ENCODE data around the gene KMT2A.
"Not testable (repeated sequence)": the region's sequence is repeated elsewhere in the genome, so short reads cannot be mapped to it uniquely, and the experiment has no call there.

Gene KMT2A

DNA sequence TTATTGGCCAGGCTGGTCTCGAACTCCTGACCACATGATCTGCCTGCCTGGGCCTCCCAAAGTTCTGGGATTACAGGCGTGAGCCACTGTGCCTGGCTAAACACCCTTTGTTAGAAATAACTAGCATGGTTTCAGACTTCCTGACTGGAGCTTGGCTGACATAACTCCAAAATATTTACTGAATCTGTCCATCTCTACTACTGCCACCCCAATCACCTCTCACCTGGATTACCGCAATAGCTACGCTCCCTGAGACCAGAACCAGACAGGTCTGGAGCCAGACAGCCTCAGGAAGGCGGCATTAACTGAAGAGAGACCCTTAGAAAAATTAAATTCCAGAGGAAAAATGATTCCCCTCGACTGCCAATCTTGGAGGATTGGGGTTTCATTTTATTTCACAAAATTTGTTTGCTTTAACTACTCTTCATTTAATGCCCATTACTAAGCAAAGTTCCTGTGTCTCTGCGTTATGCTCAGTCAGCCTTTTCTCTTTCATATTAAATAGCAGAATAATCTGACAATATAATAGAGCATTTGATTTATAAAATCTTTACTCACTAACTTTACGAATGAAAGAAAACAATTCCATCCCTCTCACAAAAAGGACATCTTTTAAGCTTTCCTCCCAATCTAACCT is 107.8 kb downstream of the KMT2A start:
- Histone ChIP-seq H3K36me3 (ENCODE audit: control insufficient read depth in 1 of 2, insufficient read depth in 2 of 2, low read length in 2 of 2) (peaks cover 5 to 37% of the 10 kb centered on the region in 2 donors), H3K27ac (ENCODE audit: low read depth, low read length) (no peak overlapping the region), H3K9ac (ENCODE audit: low read depth in 1 of 2, low read length in 2 of 2) (no peak overlapping the region), H3K27me3 (ENCODE audit: control insufficient read depth in 1 of 2, insufficient read depth in 2 of 2, low read length in 2 of 2) (no peaks in the 10 kb centered on the region), H3K4me3 (ENCODE audit: low read depth in 1 of 2, low read length in 2 of 2) (no peak overlapping the region), H3K4me1 (ENCODE audit: control insufficient read depth in 1 of 2, insufficient read depth in 2 of 2, low read length in 2 of 2) (no peaks in the 10 kb centered on the region), H3K9me3 (ENCODE audit: control insufficient read depth in 1 of 2, low read length in 2 of 2) (no peaks in the 10 kb centered on the region)

DNA sequence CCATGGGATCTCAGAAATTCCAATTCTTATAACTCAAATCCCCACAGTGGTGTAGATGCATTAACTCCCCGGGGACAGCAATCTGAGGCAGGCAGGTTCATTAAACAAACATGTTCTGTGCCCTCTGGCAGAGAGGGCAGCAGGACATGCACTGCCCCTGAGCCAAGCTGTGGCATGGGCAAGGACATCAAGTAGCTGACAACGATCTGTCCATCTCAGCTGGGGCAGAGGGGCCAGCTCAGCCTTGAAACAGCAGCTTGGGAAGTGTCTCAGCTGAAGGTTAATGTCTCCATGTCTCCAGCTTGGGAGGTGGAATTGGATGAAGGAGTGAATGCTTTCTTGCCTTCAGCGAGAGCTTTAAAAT is 108.3 kb downstream of the KMT2A start:
- Histone ChIP-seq H3K27ac (ENCODE audit: low read depth, low read length) (no peak overlapping the region), H3K36me3 (ENCODE audit: control insufficient read depth in 1 of 2, insufficient read depth in 2 of 2, low read length in 2 of 2) (peaks cover 5 to 37% of the 10 kb centered on the region in 2 donors), H3K9me3 (ENCODE audit: control insufficient read depth in 1 of 2, low read length in 2 of 2) (no peaks in the 10 kb centered on the region), H3K4me1 (ENCODE audit: control insufficient read depth in 1 of 2, insufficient read depth in 2 of 2, low read length in 2 of 2) (no peaks in the 10 kb centered on the region), H3K27me3 (ENCODE audit: control insufficient read depth in 1 of 2, insufficient read depth in 2 of 2, low read length in 2 of 2) (no peaks in the 10 kb centered on the region), H3K4me3 (ENCODE audit: low read depth in 1 of 2, low read length in 2 of 2) (no peak overlapping the region), H3K9ac (ENCODE audit: low read depth in 1 of 2, low read length in 2 of 2) (no peak overlapping the region)

DNA sequence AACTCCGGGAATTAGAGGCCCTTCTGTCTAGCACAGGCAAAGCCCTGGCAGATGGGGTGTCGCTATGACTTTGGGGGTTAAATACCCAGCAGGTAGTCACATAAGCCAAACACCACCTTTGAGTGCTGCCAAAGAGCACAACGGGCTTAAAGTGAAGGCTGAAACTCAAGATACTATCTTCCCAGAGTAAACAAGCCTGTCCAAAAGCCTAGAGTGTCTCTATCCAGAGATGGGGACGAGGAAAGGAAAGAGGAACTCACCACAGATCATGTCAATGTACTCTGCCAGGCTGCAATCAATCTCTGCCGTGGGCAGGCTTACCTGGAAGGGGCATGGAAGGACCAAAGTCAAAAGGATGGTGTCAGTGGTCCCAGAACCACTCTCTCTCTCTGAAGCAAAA is 109.2 kb downstream of the KMT2A start:
- no peak overlapping the region for H3K27ac ChIP-seq (ENCODE audit: low read depth, low read length)
- no peaks in the 10 kb centered on the region for H3K27me3 ChIP-seq (ENCODE audit: control insufficient read depth in 1 of 2, insufficient read depth in 2 of 2, low read length in 2 of 2)
- H3K9me3 ChIP-seq (ENCODE audit: control insufficient read depth in 1 of 2, low read length in 2 of 2): no peaks in the 10 kb centered on the region
- peaks cover 5 to 37% of the 10 kb centered on the region in 2 donors for H3K36me3 ChIP-seq (ENCODE audit: control insufficient read depth in 1 of 2, insufficient read depth in 2 of 2, low read length in 2 of 2)
- H3K9ac ChIP-seq (ENCODE audit: low read depth in 1 of 2, low read length in 2 of 2): no peak overlapping the region
- no peaks in the 10 kb centered on the region for H3K4me1 ChIP-seq (ENCODE audit: control insufficient read depth in 1 of 2, insufficient read depth in 2 of 2, low read length in 2 of 2)
- no peak overlapping the region for H3K4me3 ChIP-seq (ENCODE audit: low read depth in 1 of 2, low read length in 2 of 2)

GRCh38 chr11:118547132-118547531 is 110.8 kb downstream of the KMT2A start:
- H3K9me3 ChIP-seq (ENCODE audit: control insufficient read depth in 1 of 2, low read length in 2 of 2): no peaks in the 10 kb centered on the region
- H3K4me3 ChIP-seq (ENCODE audit: low read depth in 1 of 2, low read length in 2 of 2): no peak overlapping the region
- H3K27ac ChIP-seq (ENCODE audit: low read depth, low read length): no peak overlapping the region
- H3K9ac ChIP-seq (ENCODE audit: low read depth in 1 of 2, low read length in 2 of 2): no peak overlapping the region
- no peaks in the 10 kb centered on the region for H3K4me1 ChIP-seq (ENCODE audit: control insufficient read depth in 1 of 2, insufficient read depth in 2 of 2, low read length in 2 of 2)
- no peaks in the 10 kb centered on the region for H3K27me3 ChIP-seq (ENCODE audit: control insufficient read depth in 1 of 2, insufficient read depth in 2 of 2, low read length in 2 of 2)
- H3K36me3 ChIP-seq (ENCODE audit: control insufficient read depth in 1 of 2, insufficient read depth in 2 of 2, low read length in 2 of 2): peaks cover 7 to 41% of the 10 kb centered on the region in 2 donors

DNA sequence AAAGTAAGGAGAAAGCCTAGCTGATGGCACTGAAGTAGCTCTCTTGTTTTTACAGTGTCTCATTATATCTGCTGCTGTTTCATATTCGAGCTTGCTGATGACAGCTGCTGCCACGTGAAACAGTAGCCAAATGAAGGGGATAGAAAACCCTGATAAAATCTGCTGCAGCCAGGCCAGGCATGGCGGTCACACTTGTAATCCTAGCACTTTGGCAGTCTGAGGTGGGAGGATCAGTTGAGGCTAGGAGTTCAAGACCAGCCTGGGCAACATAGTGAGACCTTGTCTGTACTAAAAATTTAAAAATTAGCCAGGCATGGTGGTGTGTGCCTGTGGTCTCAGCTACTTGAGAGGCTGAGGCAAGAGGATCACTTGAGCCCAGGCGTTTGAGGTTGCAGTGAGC is 116.0 kb downstream of the KMT2A start:
- Histone ChIP-seq H3K4me3 (ENCODE audit: low read depth in 1 of 2, low read length in 2 of 2) (no peak overlapping the region), H3K36me3 (ENCODE audit: control insufficient read depth in 1 of 2, insufficient read depth in 2 of 2, low read length in 2 of 2) (peaks cover 15 to 37% of the 10 kb centered on the region in 2 donors), H3K27me3 (ENCODE audit: control insufficient read depth in 1 of 2, insufficient read depth in 2 of 2, low read length in 2 of 2) (no peaks in the 10 kb centered on the region), H3K4me1 (ENCODE audit: control insufficient read depth in 1 of 2, insufficient read depth in 2 of 2, low read length in 2 of 2) (no peaks in the 10 kb centered on the region), H3K9me3 (ENCODE audit: control insufficient read depth in 1 of 2, low read length in 2 of 2) (no peaks in the 10 kb centered on the region), H3K27ac (ENCODE audit: low read depth, low read length) (no peak overlapping the region), H3K9ac (ENCODE audit: low read depth in 1 of 2, low read length in 2 of 2) (no peak overlapping the region)

- H3K36me3 ChIP-seq (ENCODE audit: control insufficient read depth in 1 of 2, insufficient read depth in 2 of 2, low read length in 2 of 2): peaks cover 0 to 21% of the 10 kb centered on the region in 2 donors
These were observed 124.5 kb downstream of the KMT2A start for GRCh38 chr11:118560806-118561205.

GRCh38 chr11:118565051-118565450 is 128.8 kb downstream of the KMT2A start:
- Histone ChIP-seq H3K27me3 (ENCODE audit: control insufficient read depth in 1 of 2, insufficient read depth in 2 of 2, low read length in 2 of 2) (no peaks in the 10 kb centered on the region), H3K9ac (ENCODE audit: low read depth in 1 of 2, low read length in 2 of 2) (no peak overlapping the region), H3K4me1 (ENCODE audit: control insufficient read depth in 1 of 2, insufficient read depth in 2 of 2, low read length in 2 of 2) (peaks cover 0 to 3% of the 10 kb centered on the region in 2 donors), H3K9me3 (ENCODE audit: control insufficient read depth in 1 of 2, low read length in 2 of 2) (no peaks in the 10 kb centered on the region), H3K4me3 (ENCODE audit: low read depth in 1 of 2, low read length in 2 of 2) (peak overlapping the region in 1 of 2 donors; percentile 75), H3K36me3 (ENCODE audit: control insufficient read depth in 1 of 2, insufficient read depth in 2 of 2, low read length in 2 of 2) (peaks cover 0 to 2% of the 10 kb centered on the region in 2 donors), H3K27ac (ENCODE audit: low read depth, low read length) (no peak overlapping the region)

More at GRCh38 chr11:118560806-118561205, 124.5 kb downstream of the KMT2A start:
- H3K4me1 ChIP-seq (ENCODE audit: control insufficient read depth in 1 of 2, insufficient read depth in 2 of 2, low read length in 2 of 2): peaks cover 0 to 3% of the 10 kb centered on the region in 2 donors
- H3K4me3 ChIP-seq (ENCODE audit: low read depth in 1 of 2, low read length in 2 of 2): no peak overlapping the region
- H3K9ac ChIP-seq (ENCODE audit: low read depth in 1 of 2, low read length in 2 of 2): no peak overlapping the region
- no peaks in the 10 kb centered on the region for H3K27me3 ChIP-seq (ENCODE audit: control insufficient read depth in 1 of 2, insufficient read depth in 2 of 2, low read length in 2 of 2)
- H3K9me3 ChIP-seq (ENCODE audit: control insufficient read depth in 1 of 2, low read length in 2 of 2): no peaks in the 10 kb centered on the region
- H3K27ac ChIP-seq (ENCODE audit: low read depth, low read length): no peak overlapping the region

- Histone ChIP-seq H3K9me3 (ENCODE audit: control insufficient read depth in 1 of 2, low read length in 2 of 2) (no peaks in the 10 kb centered on the region), H3K27ac (ENCODE audit: low read depth, low read length) (no peak overlapping the region), H3K9ac (ENCODE audit: low read depth in 1 of 2, low read length in 2 of 2) (no peak overlapping the region)
These were observed 133.4 kb downstream of the KMT2A start for GRCh38 chr11:118569670-118570069.

DNA sequence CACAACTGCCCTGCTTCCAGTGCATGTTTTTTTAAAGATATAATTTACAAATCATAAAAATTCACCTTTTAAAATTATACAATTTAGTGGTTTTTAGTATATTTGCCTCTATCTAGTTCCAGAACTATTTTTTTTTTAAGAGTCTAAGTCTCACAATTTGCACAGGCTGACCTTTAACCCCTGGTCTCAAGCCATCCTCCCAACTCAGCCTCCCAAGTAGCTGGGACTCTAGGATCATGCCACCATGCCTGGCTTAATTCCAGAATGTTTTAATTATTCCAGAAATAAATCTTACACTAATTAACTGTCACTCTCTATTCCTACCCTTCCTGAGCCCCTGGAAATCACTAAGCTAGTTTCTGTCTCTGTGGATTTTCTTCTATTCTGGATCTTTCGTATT is 134.5 kb downstream of the KMT2A start:
- Histone ChIP-seq H3K27ac (ENCODE audit: low read depth, low read length) (no peak overlapping the region), H3K9me3 (ENCODE audit: control insufficient read depth in 1 of 2, low read length in 2 of 2) (no peaks in the 10 kb centered on the region)

More at GRCh38 chr11:118569670-118570069, 133.4 kb downstream of the KMT2A start:
- Histone ChIP-seq H3K27me3 (ENCODE audit: control insufficient read depth in 1 of 2, insufficient read depth in 2 of 2, low read length in 2 of 2) (no peaks in the 10 kb centered on the region), H3K4me1 (ENCODE audit: control insufficient read depth in 1 of 2, insufficient read depth in 2 of 2, low read length in 2 of 2) (peaks cover 13 to 23% of the 10 kb centered on the region in 2 donors), H3K36me3 (ENCODE audit: control insufficient read depth in 1 of 2, insufficient read depth in 2 of 2, low read length in 2 of 2) (no peaks in the 10 kb centered on the region), H3K4me3 (ENCODE audit: low read depth in 1 of 2, low read length in 2 of 2) (no peak overlapping the region)

GRCh38 chr11:118571701-118572060 is 135.4 kb downstream of the KMT2A start:
- not testable (repeated sequence) for H3K9me3 ChIP-seq (ENCODE audit: control insufficient read depth in 1 of 2, low read length in 2 of 2); H3K27ac ChIP-seq (ENCODE audit: low read depth, low read length); H3K27me3 ChIP-seq (ENCODE audit: control insufficient read depth in 1 of 2, insufficient read depth in 2 of 2, low read length in 2 of 2); H3K36me3 ChIP-seq (ENCODE audit: control insufficient read depth in 1 of 2, insufficient read depth in 2 of 2, low read length in 2 of 2)
- H3K4me1 ChIP-seq (ENCODE audit: control insufficient read depth in 1 of 2, insufficient read depth in 2 of 2, low read length in 2 of 2): peaks cover 26 to 28% of the 10 kb centered on the region in 2 donors
- H3K4me3 ChIP-seq (ENCODE audit: low read depth in 1 of 2, low read length in 2 of 2): peak overlapping the region; percentile 90 to 96
- peak overlapping the region; percentile 45 to 98 for H3K9ac ChIP-seq (ENCODE audit: low read depth in 1 of 2, low read length in 2 of 2)

More for the DNA sequence above, 134.5 kb downstream of the KMT2A start:
- no peak overlapping the region for H3K4me3 ChIP-seq (ENCODE audit: low read depth in 1 of 2, low read length in 2 of 2)
- H3K9ac ChIP-seq (ENCODE audit: low read depth in 1 of 2, low read length in 2 of 2): no peak overlapping the region
- H3K27me3 ChIP-seq (ENCODE audit: control insufficient read depth in 1 of 2, insufficient read depth in 2 of 2, low read length in 2 of 2): no peaks in the 10 kb centered on the region
- no peaks in the 10 kb centered on the region for H3K36me3 ChIP-seq (ENCODE audit: control insufficient read depth in 1 of 2, insufficient read depth in 2 of 2, low read length in 2 of 2)
- peaks cover 24 to 26% of the 10 kb centered on the region in 2 donors for H3K4me1 ChIP-seq (ENCODE audit: control insufficient read depth in 1 of 2, insufficient read depth in 2 of 2, low read length in 2 of 2)

All from duodenal mucosa (tissue), 2 donors.